LNCAP (cell line): Measurements from ENCODE around the gene EN1.

ENCODE experiments used
- TF ChIP-seq, protein P1 (sequence below): fragments of 450-650 bp; IDR thresholded peaks from 2 replicates; pipeline ENCODE4 v1.5.1; 2017; ENCODE audit warnings: mild to moderate bottlenecking

Gene EN1

GRCh38 chr2:118846953-118847761 is at the start of gene EN1:
Gene EN1 (minus strand): TSS chr2:118847648. CDS start chr2:118847167, 481 bp downstream.
- TF ChIP-seq, protein P1, sequence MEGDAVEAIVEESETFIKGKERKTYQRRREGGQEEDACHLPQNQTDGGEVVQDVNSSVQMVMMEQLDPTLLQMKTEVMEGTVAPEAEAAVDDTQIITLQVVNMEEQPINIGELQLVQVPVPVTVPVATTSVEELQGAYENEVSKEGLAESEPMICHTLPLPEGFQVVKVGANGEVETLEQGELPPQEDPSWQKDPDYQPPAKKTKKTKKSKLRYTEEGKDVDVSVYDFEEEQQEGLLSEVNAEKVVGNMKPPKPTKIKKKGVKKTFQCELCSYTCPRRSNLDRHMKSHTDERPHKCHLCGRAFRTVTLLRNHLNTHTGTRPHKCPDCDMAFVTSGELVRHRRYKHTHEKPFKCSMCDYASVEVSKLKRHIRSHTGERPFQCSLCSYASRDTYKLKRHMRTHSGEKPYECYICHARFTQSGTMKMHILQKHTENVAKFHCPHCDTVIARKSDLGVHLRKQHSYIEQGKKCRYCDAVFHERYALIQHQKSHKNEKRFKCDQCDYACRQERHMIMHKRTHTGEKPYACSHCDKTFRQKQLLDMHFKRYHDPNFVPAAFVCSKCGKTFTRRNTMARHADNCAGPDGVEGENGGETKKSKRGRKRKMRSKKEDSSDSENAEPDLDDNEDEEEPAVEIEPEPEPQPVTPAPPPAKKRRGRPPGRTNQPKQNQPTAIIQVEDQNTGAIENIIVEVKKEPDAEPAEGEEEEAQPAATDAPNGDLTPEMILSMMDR = no peak

DNA sequence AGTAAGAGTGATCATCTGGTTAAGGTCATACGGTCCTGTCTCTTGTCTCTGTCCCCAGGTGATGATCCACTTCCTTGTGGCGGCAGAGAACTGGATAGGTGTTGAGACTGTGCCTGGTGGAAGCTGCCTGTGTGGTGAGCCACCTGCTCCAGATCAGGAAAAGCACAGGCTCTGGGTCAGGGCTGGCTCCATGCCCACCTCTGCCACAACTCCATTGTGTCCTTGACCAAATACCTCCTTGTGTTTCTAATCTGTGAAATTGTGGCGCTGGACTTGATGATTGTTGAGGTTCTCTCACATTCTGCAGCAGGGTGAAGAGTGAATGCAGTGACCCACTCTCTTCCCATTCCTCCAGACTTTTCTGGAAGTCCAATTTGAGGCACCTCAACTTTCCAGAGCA is 45.7 kb upstream of the EN1 start:
- TF ChIP-seq, protein P1 = no peak

- TF ChIP-seq, protein P1 = no peak
These were observed 42.5 kb upstream of the EN1 start for GRCh38 chr2:118889995-118890394.

GRCh38 chr2:118883792-118884191 is 36.3 kb upstream of the EN1 start:
- TF ChIP-seq, protein P1 = no peak

- TF ChIP-seq, protein P1 = peak; percentile 87
These were observed 35.4 kb upstream of the EN1 start for GRCh38 chr2:118882693-118883336.

- TF ChIP-seq, protein P1 = peak; percentile 68
These were observed 34.2 kb upstream of the EN1 start for GRCh38 chr2:118881490-118882129.

DNA sequence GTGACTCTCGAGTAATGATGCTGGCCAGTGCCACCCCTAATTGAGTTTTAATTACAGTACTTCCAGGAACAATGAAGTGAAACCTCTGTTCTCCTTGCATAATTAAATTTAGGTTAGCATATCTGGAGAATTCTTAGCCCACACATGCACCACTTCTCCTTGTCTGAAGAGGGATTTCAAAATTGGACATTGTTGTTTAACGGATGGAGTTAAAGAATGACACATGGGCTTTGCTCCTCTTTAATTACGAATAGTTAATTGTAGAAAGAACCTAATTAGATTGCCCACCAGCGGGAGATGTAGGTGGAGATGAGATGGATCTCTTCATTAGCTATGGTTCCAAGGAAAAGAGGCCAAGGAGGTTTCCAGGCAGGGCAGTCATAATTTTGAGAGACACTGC is 33.1 kb upstream of the EN1 start:
- TF ChIP-seq, protein P1 = no peak
